Activated CD8-positive, alpha-beta memory T cell treated with anti-CD3 and anti-CD28 coated beads, Interleukin-2, amount 50 U/mL, for 1 hour (primary cell): Measurements from ENCODE around the gene PCSK7.

ENCODE experiments used
- DNase-seq: peaks from one replicate; pipeline ENCODE4 v3.0.0-alpha.2; 2020; ENCODE audit errors: extremely low read depth

Gene PCSK7

DNA sequence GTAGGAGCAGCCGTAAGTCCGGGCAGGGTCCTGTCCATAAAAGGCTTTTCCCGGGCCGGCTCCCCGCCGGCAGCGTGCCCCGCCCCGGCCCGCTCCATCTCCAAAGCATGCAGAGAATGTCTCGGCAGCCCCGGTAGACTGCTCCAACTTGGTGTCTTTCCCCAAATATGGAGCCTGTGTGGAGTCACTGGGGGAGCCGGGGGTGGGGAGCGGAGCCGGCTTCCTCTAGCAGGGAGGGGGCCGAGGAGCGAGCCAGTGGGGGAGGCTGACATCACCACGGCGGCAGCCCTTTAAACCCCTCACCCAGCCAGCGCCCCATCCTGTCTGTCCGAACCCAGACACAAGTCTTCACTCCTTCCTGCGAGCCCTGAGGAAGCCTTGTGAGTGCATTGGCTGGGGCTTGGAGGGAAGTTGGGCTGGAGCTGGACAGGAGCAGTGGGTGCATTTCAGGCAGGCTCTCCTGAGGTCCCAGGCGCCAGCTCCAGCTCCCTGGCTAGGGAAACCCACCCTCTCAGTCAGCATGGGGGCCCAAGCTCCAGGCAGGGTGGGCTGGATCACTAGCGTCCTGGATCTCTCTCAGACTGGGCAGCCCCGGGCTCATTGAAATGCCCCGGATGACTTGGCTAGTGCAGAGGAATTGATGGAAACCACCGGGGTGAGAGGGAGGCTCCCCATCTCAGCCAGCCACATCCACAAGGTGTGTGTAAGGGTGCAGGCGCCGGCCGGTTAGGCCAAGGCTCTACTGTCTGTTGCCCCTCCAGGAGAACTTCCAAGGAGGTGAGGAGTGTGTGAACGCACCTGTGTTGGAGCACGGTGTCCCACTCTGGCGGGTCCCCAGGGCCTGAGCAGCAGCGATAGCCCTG is 32.6 kb downstream of the PCSK7 start, which contains the start of gene TAGLN:
Gene TAGLN, plus strand, starts transcription at position 318 of the 863 bp plus-strand sequence. CDS start 3,644 bp downstream, outside the sequence.
- no peak for DNase-seq

DNA sequence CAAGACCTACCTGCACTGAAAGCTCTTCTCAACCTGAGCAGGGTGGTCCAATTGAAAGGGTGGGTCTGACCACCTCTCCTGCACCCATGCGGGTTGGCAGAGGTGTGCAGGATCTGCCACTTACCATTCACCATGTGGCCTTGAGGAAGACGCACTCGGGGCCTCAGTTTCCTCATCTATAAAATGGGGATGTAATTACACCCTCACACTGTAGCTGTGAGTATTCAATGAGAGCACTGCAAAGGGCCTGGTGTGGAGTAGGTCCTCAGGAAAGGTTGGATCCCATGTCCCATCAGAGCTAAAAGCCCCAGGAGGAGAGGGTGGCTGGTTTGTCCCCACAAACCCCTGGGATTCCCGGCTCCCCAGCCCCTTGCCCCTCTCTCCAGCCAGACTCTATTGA is 33.3 kb downstream of the PCSK7 start:
- DNase-seq = no peak

- no peak for DNase-seq
Measured at GRCh38 chr11:117197516-117198456, 34.1 kb downstream of the PCSK7 start.

GRCh38 chr11:117197006-117197405 is 34.9 kb downstream of the PCSK7 start:
- no peak for DNase-seq

DNA sequence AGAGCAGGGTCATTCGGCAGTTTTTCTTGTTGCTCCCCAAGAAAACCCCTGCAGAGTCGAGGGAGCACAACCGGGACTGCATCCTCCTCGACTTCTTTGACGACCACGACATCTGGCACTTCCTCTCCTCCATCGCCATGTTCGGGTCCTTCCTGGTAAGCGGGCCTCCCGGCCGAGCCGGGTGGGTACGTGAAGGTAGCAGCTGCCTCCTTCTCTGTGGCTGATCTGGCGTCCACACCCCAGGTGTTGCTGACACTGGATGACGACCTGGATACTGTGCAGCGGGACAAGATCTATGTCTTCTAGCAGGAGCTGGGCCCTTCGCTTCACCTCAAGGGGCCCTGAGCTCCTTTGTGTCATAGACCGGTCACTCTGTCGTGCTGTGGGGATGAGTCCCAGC is 36.1 kb downstream of the PCSK7 start:
- DNase-seq = no peak

DNA sequence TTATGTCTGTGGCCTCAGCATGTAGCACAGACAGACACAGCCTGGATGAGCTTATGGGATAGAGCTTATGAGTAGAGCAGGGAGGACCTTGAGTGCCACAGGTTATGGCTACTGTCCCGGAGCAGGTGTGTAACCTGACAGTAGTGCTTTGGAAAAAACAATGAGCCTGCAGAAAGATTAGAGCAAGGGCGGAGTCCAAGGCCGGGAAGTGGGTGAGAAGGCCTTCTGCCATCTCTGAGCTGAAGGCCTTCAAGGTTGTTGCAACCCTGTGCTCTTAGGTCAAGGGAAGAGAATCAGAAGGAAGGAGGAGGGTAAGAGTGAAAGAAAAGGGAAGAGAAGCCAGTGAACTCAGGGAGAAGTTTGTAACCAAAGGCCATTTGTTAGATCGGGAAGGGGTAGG is 36.6 kb downstream of the PCSK7 start:
- DNase-seq = no peak

- no peak for DNase-seq
Measured at GRCh38 chr11:117194267-117194666, 37.6 kb downstream of the PCSK7 start.

- DNase-seq = no peak
Measured at GRCh38 chr11:117193130-117194020, 38.5 kb downstream of the PCSK7 start.

- no peak for DNase-seq
Measured at GRCh38 chr11:117192401-117192875, 39.4 kb downstream of the PCSK7 start.

GRCh38 chr11:117191680-117192400 is 40.0 kb downstream of the PCSK7 start:
- DNase-seq = no peak

- no peak for DNase-seq
Measured at GRCh38 chr11:117189941-117190544, 41.8 kb downstream of the PCSK7 start.

GRCh38 chr11:117189191-117189940 is 42.5 kb downstream of the PCSK7 start:
- DNase-seq = no peak

- DNase-seq = no peak
Measured at GRCh38 chr11:117188620-117189081, 43.2 kb downstream of the PCSK7 start.

DNA sequence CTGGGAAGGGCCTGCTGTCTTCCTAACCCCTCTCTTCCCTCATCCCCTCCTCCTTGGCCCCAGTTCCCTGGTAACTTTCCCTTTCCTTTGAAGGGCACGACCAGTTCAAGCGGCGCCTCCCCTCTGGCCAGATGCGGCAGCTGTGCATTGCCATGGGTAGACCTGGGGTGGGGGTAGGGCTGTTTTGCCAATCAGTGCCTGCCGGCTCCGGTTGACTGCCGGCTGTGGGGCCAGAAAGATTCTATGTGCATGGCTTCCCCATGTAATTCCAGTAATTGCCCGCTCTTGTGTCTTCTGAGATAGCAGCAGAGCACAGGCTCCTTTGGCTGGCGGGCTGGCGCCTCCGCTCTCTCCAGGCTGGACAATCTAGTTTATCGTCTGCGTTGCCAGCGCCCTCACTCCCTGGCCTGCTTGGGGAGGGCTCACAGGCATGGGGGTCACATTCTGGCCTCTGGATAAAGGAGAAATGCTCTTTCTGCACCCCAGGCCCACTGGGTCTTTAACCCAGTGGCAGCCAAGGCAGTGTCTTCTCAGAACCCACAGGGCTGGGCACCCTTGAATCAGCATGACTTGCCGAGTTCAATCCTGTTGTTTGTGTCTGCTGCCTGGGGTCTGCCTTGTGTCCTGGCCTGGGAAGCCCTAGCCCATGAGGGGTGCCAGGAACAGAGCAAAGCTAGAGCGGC is 43.9 kb downstream of the PCSK7 start:
- no peak for DNase-seq

DNA sequence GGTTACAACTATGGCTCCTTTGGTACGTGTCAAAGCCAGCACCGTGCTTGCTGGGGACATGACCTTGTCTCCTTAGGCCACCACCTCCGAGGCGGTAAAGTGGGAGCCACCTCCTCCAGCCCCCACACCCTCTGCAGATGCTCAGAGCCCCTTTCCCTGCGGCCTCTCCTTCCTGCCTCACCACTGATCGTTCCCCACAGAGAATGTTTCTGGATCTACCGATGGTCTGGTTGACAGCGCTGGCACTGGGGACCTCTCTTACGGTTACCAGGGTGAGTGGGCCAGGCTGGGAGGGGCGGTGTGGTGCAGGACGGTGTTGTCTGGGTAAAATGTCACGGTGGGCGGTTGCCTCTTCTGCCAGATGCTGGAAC is 44.5 kb downstream of the PCSK7 start:
- DNase-seq = no peak

- DNase-seq = no peak
Measured at GRCh38 chr11:117187007-117187406, 44.9 kb downstream of the PCSK7 start.

GRCh38 chr11:117186431-117186761 is 45.5 kb downstream of the PCSK7 start:
- DNase-seq = no peak

- DNase-seq = no peak
Measured at GRCh38 chr11:117185736-117186430, 46.0 kb downstream of the PCSK7 start.
